Esophagus mucosa (tissue), 1 donor: ENCODE data around the gene RBPJL. TPM values are rescaled to one million over a fixed set of nuclear protein-coding genes. Genes with fewer than 3 reads are reported as not detected.

Source experiments
- ATAC-seq: fragments of 200-7000 bp; cut with Tn5 transposase; one replicate; pipeline ENCODE4 v1.9.1; 2020
- total RNA-seq: library from RNA; stranded (reverse); gene quantifications from one replicate; pipeline ENCODE4 v1.2.4, GENCODE V29; 2023
- donor health status: DM: yes; HTN: yes; CAD: no.

RBPJL gene
- total RNA-seq, 1 donor from 2014 or later, result not detected

GRCh38 chr20:45293041-45294002 lies 13.3 kb upstream of the RBPJL start:
- peak; percentile 81 for ATAC-seq

GRCh38 chr20:45294003-45294368 lies 12.7 kb upstream of the RBPJL start:
- ATAC-seq, result no peak

GRCh38 chr20:45294659-45295058 lies 12.0 kb upstream of the RBPJL start:
- no peak for ATAC-seq

- ATAC-seq, result no peak
These were observed 8.7 kb upstream of the RBPJL start for GRCh38 chr20:45297786-45298497.

DNA sequence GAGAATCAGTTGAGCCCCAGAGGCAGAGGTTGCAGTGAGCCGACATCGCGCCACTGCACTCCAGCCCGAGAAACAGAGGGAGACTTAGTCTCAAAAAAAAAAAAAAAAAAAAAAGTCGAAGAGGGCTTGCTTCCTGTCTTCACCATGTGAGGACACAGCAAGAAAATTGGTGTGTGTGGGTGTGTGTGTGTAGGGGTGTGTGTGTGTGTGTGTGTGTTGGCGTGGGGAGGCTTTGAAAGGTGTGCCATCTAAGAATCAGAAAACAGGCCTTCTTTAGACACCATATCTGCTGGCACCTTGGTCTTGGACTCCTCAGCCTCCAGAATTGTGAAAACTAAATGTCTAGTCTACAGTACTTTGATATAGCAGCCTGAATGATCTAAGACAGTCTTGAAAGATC lies 6.9 kb upstream of the RBPJL start:
- no peak for ATAC-seq

DNA sequence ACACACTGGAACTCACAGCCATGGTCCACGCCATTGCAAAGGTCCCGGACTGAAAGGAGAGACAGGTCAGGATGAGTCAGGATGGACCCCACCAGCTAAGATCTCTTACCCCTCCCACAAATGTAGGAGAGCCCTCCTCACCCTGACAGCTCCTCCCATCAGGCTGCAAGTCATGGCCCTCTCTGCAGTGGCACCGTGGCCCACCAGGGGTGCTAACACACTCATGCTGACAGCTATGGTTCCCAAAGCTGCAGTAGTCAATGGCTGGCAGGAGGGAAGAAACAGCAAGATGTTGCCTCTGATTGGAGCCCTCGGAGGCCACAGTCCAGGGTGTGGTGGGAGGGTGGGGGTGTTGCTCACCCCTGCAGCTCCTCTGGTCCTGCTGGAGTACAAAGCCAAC lies 5.7 kb upstream of the RBPJL start:
- peak; percentile 43 for ATAC-seq

DNA sequence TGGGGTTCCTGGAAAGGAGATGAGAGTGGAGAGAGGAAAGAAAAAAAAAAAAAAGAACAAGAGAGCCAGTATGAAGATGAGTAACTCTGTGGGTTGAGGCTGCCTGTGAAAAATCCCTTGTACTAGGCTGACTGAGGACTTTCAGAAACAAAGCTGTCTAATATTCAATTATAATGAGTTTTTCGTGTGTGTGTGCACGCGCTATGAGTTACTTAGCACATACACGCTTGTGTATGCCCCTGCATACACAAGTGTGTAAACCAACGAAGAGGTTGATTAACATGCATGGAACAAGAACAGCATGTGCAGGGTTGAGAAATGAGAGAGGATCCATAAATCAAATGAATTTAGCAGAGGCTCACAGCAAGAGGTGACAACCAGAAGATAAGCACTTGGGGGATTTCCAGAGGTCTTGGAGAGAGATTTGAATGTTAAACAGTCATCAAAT lies 4.8 kb upstream of the RBPJL start:
- no peak for ATAC-seq

DNA sequence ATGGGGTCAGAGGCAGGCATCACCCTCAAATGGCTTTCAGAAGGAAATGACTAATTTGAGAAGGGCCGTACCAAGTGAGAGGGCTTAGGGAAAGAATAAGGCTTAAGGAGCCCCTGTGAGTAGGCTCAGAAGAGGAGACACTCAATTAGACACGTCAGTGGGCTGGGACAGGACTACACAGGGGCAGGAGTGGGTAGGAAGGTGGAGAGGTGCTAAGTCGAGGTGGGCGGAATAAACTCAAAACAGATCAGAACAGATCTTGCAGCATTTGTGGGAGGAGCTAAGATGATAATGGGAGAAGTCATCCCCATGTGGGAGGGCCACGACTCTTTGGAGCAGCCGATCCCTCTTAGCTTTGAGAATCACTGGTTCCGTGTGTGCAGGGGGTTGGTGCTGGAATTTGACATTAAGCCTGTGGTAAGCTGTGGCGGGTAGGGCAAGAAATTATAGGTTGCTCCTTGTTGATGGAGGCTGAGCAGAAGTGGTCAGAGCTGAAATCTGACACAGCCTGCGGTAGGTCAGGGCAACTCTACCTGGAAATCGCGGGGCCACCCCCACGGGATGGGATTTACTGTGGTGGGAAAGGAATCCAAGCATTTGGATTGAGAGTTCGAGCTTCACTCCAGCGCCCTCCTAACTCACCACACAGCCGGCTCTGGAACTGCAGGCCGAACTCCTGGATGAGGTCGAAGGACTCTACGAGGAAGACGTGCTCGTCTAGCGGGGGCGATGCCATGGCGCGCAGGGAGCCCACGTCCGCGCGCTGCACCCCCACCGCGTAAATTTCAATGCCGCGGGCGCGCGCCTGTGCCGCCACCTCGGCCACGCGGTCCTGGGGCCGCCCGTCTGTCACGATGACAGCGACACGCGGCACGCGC lies 2.8 kb upstream of the RBPJL start:
- no peak for ATAC-seq

DNA sequence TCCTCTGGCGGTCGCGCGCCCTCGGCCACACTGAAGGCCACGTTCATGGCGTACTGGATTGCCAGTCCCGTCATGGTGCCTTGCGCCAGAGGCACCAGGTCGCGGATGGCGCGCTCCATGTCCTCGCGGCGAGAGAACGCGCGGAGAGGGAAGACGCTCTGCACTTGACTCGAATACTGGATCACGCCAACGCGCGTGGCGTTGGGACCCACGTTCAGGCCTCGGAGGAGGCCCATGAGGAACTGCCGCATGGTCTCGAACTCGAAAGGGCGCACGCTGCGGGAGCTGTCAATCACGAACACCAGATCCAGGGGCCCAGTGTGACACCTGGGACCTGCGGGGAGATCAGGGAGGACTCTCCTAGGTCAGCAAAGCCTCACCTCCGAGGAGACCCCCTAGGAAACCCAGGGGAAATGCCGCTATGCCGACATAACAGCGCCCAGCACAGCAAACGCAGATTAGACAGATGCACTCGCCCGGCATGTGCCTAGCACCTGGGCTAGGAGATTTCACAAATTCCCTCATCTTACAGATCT lies 2.1 kb upstream of the RBPJL start:
- no peak for ATAC-seq

GRCh38 chr20:45305262-45305661 lies 1.4 kb upstream of the RBPJL start:
- no peak for ATAC-seq

- ATAC-seq, result no peak
These were observed 518 bp downstream of the RBPJL start for GRCh38 chr20:45307076-45307640.

DNA sequence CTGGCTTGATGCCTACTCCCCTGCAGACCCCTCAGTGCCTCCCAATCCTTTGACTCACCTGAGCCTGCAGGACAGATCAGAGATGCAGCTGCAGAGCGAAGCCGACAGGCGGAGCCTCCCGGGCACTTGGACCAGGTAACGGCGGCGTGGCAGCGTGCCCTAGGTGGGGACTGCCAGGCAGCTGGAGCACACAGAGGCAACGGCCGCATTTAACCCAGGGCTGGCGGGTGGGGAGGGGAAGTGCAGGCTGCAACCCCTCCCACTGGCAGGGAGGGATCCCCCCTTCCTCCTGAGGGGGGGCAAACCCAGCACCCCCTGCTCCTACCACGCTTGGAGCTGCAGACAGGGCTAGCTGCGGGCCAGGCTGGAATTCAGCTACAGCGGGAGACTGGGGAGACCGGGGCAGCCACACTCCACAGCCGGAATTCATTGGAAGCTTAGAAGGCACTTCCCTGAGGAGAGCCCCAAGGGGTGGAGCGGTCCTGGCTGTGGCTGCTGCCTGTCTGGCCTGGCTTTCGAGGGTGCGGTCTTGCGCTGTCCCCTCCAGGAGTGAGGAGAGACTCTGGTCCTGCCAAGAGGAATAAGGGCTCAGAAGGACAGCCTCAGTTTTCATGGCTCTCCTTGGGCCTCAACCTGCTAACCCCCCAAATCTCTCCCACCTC lies 1.6 kb downstream of the RBPJL start, which contains the start of gene MATN4:
Gene MATN4, minus strand, starts transcription at position 183 of the 662 bp plus-strand sequence. CDS start 2,717 bp downstream, outside the sequence.
- ATAC-seq, result peak; percentile 51

GRCh38 chr20:45309075-45309474 lies 2.4 kb downstream of the RBPJL start:
- ATAC-seq, result no peak

DNA sequence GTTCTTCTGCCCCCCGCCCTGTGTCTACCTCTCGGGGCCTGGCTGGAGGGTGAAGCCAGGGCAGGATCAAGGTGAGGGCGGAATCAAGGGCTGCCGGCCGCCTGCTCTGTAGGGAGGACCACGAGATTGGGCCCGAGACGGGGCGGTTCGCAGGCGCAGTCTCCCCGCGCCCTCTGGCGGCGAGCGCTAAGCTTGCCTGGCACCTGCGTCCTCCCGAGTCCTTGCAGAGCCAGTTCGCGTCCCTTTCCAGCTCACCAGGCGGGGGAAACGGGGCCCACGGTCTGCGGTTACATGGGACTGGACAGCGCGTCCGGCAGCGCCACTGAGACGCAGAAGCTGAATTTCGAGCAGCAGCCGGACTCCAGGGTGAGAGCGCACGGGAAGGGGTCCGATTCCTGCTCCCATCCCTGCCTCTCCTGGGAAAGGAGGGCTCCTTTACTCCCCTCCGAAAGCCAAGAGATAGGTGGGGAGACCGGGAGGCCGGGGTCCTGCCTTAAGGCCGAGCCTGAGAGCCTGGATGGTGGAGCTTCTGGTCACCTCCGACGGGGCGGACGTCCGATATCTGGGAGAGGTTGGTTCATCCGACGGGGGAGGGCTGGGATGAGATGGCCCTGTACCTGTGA lies 5.1 kb downstream of the RBPJL start:
- peak; percentile 50 for ATAC-seq

GRCh38 chr20:45312241-45312640 lies 5.6 kb downstream of the RBPJL start:
- ATAC-seq, result no peak

- ATAC-seq, result no peak
These were observed 6.5 kb downstream of the RBPJL start for GRCh38 chr20:45313065-45313695.

- no peak for ATAC-seq
These were observed 7.3 kb downstream of the RBPJL start for GRCh38 chr20:45313943-45314342.

GRCh38 chr20:45315672-45316071 lies 9.0 kb downstream of the RBPJL start:
- no peak for ATAC-seq

GRCh38 chr20:45316150-45317080 lies 9.8 kb downstream of the RBPJL start:
- no peak for ATAC-seq
